GM12875 (cell line): ENCODE results near the gene PKMYT1.

Experiments
- H3K4me3 ChIP-seq: one replicate; pipeline ENCODE4 v1.5.1; 2011; ENCODE audit warnings: low read depth, low read length, control low read depth
- CTCF ChIP-seq: IDR thresholded peaks from 2 replicates; pipeline ENCODE4 v1.5.1; 2011; ENCODE audit warnings: low read depth, mild to moderate bottlenecking, control low read depth, inconsistent platforms, low read length, moderate library complexity, borderline replicate concordance; ENCODE audit not compliant: insufficient read depth

The PKMYT1 gene

GRCh38 chr16:3026003-3026378 is 45.7 kb upstream of the PKMYT1 start:
- H3K4me3 ChIP-seq = no peak overlapping the region
- no peak for TF ChIP-seq CTCF

GRCh38 chr16:3025032-3026002 is 45.1 kb upstream of the PKMYT1 start:
- TF ChIP-seq CTCF = no peak
- H3K4me3 ChIP-seq = no peak overlapping the region

GRCh38 chr16:3023669-3024478 is 43.6 kb upstream of the PKMYT1 start, which contains the start of the genes HCFC1R1 and THOC6:
Gene HCFC1R1, minus strand, starts transcription at chr16:3023942. Its CDS starts 1 bp downstream, at chr16:3023941.
Gene THOC6, plus strand, starts transcription at chr16:3024035. Its CDS starts 292 bp downstream, at chr16:3024327.
- no peak for TF ChIP-seq CTCF
- H3K4me3 ChIP-seq = peak within 1 kb of the TSS; percentile 85

- peak overlapping the region; percentile 85 for H3K4me3 ChIP-seq
- TF ChIP-seq CTCF = no peak
Measured at GRCh38 chr16:3023415-3023668, 43.1 kb upstream of the PKMYT1 start.

- TF ChIP-seq CTCF = no peak
- peak overlapping the region; percentile 85 for H3K4me3 ChIP-seq
Measured at GRCh38 chr16:3022684-3023414, 42.6 kb upstream of the PKMYT1 start.

GRCh38 chr16:3022208-3022683 is 42.0 kb upstream of the PKMYT1 start:
- TF ChIP-seq CTCF = no peak
- H3K4me3 ChIP-seq = no peak overlapping the region
